ENCODE measurements around the gene ATP2B2.

The ATP2B2 gene

DNA sequence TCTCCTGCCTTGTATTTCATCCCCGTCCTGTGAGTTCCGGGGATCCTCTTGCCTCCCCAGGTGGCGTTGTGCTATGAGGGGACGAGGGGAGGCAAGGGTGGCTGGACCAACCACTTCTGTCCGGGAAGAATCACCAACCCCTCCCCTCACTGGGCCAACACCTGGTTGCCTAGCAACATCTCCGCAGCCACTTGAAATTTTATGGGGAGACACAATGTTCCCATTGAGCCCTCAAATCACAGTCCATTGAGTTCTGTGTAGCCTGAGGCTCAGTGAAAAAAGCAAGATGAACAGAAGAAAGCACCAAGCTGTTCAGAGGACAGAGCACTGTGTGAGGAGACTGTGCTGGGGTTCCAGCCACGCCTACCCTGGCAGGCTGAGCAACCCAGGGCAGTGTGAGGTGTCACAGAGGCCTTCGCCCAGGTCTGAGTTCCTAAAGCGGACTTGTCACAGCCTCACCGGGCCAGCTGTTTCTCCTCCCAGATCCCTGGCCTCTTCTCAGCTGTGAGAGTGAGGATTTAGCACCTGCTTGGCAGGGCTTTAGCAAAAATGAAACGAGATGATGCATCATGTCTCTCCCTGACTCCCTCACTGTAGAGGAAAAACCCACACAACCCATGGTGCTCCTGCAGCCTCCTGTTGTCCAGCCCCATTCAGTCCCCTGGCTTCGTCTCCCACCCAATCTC lies 76.8 kb downstream of the ATP2B2 start:
- DNase-seq, result no peak

GRCh38 chr3:10426346-10427220 lies 78.8 kb downstream of the ATP2B2 start:
- no peak for DNase-seq

DNA sequence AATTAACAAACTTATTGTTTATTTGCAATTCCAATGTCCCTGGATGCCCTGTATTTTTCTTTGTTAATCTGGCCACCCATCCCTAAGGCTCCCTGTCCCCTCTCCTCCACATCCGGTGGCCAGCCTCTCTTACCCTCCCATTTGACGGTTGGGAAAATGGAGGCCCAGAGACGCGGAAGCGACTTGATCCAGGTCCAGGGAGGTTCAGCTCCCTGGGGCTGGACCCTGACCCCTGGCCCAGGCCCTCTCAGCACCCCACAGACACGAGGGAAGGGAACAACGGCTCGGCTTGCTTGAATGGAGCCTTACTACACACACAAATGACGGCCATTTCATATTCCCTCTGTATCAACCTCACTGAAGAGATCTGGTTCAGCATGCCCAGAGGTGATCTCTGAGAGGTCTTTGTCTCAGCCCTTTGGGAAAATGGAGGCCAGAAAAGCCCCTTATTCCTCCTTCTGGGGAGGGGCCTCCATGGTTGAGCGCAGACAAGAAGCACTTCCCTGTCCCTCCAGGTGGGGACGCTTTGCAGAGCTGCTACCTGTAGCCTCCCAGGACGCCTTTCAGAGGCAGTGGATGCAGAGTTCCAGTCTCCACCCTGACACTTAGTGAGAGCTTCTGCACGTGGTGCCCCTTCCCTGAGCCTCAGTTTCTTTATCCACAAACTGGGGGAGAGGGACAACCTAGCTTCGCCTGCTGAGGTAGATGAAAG lies 82.1 kb downstream of the ATP2B2 start:
- DNase-seq, result no peak

DNA sequence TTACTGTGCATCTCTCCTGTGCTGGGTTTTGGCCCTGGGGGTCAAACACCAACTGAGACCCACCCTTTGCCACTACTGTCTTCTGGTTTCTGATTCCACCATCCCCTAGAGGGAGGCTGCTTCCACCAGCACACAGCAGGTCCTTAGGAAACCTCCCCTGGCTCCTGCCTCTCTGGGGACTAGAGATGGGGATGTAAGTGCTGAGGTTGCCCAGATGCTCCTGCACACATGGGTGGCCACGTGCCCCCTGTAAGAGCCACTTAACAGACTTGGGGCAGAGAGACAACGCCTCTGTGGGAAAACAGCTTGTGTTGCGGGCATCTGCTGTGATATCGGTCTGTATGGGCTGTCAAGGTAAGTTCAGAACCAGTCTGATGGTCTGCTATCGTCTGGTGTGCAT lies 83.4 kb downstream of the ATP2B2 start:
- no peak for DNase-seq

GRCh38 chr3:10420745-10421475 lies 84.5 kb downstream of the ATP2B2 start:
- DNase-seq, result peak in 1 of 14 donors; percentile 79

DNA sequence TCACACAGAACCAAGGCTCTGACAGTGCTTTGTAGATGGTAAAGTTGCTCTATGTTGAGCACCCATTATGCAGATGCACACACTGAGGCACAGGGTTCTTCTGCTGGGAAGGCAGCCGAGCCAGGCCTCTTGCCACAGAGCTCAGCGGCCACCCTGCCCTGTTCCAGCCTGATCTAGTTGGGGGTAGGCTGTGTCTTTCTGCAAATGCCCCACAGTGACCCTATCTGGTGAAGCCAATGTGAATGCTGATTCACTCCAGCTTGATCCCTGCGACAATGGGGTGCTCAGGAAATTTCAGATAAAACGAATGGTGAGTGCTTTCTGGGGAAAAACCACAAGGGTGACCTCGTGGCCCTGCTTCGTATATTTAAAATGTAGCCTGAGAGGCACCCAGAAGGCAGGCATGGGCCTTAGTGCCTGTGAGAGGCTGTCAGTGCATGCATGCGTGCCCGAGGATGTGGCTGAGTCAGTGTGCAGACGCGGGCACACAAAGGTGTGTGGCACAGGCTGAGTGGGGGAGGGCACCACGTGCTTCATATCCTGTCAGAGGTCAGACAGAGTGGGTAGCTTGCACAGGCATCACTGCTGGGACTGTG lies 85.7 kb downstream of the ATP2B2 start:
- no peak for DNase-seq

GRCh38 chr3:10417847-10418246 lies 87.5 kb downstream of the ATP2B2 start:
- DNase-seq, result no peak

DNA sequence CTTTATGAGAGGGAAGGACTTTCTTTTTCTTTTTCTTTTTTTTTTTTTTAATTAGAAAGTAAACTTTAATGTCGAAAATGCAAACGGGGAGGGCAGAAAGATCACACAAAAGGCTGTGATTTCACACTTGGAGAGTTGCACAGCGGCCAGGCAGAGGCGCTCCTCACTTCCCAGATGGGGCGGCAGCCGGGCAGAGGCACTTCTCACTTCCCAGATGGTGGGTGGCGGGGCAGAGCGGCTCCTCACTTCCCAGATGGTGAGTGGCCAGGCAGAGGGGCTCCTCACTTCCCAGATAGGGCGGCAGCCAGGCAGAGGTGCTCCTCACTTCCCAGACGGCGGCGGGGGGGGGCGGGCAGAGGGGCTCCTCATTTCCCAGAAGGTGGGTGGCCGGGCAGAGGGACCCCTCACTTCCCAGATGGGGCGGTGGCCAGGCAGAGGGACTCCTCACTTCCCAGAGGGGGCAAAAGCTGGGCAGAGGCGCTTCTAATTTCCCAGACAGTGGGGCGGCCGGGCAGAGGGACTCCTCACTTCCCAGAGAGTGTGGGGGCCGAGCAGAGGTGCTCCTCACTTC lies 88.6 kb downstream of the ATP2B2 start:
- no peak for DNase-seq

GRCh38 chr3:10413041-10413440 lies 92.3 kb downstream of the ATP2B2 start:
- DNase-seq, result no peak

DNA sequence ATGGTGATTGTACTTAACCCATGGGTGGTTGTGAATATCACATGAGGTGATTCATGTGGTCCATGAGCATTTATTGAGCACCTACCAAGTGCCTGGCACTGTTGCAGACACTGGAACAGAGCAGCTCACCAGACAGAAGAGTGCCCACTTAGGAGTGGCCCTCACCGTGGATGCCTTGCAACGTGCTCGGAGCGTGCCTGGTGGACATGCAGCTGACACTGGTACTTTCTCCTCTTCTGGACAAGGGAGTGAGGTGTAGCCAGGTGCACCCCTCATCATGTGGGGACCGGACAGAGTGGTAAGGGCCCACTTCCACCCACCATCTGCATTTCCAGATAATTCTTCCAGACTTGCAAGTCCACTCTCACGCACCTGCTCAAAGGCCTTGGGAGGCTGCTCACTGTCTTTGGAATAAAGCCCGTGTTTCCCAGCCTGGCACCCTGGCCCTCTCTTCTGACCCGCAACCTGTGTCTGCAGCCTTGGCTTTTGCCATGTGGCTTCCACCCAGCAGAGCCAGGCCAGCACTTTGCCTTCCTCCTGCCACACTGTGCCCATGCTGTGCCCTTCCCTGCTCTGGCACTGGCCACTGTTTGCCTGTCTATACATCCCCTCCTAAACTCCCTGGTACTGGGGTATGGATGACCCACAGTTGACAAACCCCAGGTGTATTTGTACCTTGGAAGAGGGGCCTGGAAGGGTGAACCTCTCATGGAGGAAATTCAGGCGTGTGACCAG lies 93.6 kb downstream of the ATP2B2 start:
- peak in 1 of 14 donors; percentile 92 for DNase-seq

DNA sequence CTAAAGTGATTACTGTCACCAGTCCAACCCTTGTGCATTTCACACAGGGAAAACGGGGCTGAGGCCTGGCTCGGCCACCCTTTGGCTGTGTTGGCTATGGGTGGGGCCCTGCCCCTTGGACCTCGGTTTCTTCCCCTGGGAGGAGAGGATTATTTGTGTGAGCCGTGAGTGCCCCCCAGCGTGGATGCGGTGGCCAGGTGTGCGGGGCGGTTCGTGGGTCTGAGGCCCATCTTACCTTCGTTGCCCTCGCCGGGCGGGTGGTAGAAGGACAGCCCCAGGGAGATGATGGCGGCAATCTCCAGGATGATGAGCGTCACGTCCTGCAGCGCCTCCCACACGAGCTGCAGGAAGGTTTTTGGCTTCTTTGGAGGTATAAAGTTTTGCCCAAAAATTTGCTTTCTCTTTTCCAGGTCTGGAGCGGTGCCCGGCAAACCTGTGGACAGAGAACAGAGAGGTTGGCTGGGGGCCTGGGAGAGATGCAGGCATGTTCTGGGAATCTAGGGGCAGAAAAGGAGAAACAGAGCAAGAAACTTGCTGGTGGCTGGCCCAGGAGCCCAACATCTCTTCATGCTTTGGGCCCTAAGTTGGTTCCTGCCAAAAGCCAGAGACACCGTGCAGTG lies 94.9 kb downstream of the ATP2B2 start:
- peak in 1 of 14 donors; percentile 28 for DNase-seq

GRCh38 chr3:10408680-10409079 lies 96.7 kb downstream of the ATP2B2 start:
- peak in 1 of 14 donors; percentile 24 for DNase-seq

- DNase-seq, result no peak
These were observed 98.0 kb downstream of the ATP2B2 start for GRCh38 chr3:10407361-10407760.

GRCh38 chr3:10406414-10406813 lies 99.0 kb downstream of the ATP2B2 start:
- DNase-seq, result no peak

GRCh38 chr3:10405816-10406215 lies 99.6 kb downstream of the ATP2B2 start:
- no peak for DNase-seq

DNA sequence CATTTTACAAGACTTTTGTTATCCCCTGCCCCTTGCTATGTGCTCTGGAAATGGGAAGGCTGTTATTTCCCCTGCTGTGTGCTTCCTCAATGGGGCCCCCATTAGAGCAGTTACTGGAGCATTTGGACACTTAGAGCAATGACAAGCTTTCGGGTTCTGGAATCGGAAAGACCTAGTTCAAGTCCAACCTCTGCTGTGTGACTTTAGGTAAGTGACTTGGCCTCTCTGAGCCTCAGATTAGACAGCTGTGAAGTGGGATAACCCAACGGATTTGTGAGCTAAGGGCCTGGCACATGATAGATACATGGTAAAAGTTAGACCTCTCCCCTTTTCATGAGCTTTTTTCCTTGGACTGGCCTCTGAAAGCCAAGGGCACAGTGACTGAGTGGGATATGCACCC lies 100.5 kb downstream of the ATP2B2 start:
- DNase-seq, result no peak

DNA sequence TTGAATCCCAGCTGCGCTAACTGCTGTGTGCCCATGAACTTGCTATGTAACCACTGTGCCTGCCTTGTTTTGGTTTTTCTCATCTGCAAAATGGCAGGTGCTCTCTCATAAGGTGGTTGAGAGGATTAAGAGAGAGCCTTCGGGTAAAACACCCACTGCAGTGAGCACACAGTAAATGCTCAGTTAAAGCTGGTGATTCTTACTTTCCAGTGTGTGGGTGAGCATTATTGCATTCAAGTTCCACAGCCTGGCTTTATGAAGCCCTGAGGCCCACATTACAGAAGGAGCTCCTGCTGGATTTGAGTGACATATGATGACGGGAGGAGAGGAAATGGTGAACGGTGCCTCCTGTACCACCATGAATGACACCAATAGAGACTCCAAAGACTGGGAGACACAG lies 101.0 kb downstream of the ATP2B2 start:
- no peak for DNase-seq

GRCh38 chr3:10401990-10402761 lies 103.2 kb downstream of the ATP2B2 start:
- no peak for DNase-seq

DNA sequence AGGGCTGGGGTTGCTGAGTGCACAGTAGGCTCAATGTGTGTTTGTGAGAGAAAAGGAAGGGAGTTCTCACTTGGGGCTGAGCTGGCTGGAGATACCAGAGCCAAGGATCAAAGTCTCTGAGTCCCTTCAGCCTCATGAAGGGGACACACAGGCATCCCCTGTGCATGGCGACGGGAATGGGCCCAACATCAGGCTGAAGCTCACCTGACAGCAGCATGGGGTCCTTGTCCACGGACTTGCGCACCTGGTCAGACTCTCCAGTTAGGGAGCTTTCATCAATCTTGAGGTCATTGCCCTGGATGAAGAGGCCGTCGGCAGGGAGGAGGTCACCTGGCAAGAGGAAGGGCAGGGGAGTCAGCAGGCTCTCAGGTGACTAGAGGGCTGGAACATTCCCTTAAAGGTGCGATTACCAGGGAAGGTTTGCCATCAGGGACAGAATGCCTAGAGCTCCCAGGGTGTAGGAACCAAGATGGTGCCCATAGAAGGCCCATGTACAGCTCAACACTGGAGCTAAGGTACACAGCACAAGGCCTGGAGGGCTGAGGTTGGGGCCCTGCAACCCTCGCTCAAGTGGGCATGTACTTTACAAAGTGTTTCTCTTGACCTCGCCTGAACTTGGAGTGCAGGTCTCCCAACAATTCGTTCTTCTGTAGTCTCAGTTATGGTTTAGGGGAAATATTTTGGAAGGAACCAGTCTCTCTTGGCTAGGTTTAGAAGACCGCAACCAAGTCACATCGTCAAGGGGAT lies 104.5 kb downstream of the ATP2B2 start:
- DNase-seq, result no peak
